ENCODE results near the gene DAAM2.

- no peak for TF ChIP-seq GATA3 (IDR thresholded peaks at IDR 0.05; ENCODE audit: low read depth, low read length)
- no peak for TF ChIP-seq GATA2 (IDR thresholded peaks at IDR 0.05; ENCODE audit: low read depth, low read length)
These were observed 16.2 kb downstream of the DAAM2 start for GRCh38 chr6:39808346-39808745.

All from SH-SY5Y (cell line).